NCI-H1417 (cell line): ENCODE measurements around the gene NXPE3.
A peak's percentile ranks its signal among the peaks of the same experiment; 100 is the strongest.

ENCODE experiments used
- DNase-seq, 3 experiments: peaks; one replicate each; lab custom pipeline; 2025; lab: John Stamatoyannopoulos, UW

Gene NXPE3

DNA sequence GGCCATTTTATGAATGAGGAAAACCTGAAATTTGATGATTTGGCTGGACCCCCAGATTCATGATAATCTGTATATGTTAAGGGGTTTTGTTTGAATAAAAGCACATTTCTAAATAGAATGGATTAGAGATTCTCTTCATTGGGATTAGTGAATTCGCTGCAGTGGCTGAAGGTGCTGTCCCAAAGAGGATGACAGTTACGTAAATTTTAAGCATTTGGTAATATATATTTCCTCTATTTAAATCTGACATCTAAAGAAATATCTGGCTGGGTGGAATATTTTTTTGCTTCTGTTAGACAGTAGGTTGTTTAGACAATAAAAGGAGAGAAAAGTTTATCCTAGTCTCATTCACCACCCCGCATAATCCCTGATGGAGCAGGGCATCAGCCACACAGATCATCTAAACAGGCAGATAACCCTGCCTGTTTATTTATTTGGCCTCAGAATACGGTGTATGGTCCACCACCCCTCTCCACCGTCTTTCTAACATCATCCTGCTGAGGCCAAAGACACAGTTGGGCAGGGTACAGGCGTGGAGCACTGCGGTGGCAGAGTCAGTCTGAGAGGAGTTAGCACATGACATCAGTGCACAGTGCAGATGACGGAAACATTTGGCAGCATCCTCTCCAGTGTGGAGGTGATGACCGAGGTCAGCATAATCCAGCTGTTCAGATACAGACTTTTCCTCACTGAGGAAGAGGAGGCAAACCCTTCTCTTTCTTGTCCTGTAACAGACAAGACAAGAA, 49.9 kb downstream of the NXPE3 start:
- DNase-seq = no peak

DNA sequence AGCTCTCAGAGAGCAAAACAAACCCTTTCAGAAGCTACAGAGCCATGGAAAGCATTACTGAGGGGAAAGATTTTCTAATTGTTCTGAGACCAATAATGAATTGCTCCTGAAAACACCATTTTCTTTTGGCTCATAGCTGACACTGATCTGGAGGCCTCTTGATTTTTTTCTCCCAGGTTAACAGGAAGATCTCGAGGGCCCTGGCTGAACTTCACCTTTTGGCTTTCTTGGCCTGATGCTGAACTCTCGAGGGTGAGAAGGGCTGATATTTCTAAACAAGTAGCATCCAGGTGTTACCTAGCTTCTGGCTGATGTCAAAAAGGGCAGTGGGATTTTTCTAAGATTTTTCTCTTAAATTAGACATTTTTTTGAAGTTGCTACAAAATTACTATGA, 50.4 kb downstream of the NXPE3 start:
- DNase-seq = no peak

DNA sequence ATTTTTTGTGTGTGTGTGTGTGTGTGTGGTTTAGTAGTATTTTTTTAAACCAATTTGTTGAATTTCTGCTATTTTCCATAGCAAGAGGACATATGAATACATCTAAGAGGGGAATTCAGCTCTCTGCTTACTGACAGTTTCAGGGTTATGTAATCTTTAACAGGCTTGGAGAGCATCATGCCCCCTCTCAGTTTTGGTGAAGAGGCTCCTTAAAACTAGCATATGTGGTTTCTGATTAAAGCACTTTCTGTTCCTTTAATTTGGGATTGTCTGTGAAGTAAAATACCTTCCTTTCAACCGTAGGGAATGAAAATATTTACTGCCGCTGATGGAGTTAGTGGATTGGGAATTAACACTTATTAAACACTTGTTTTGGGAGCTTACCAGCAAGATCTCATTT, 50.9 kb downstream of the NXPE3 start:
- no peak for DNase-seq

DNA sequence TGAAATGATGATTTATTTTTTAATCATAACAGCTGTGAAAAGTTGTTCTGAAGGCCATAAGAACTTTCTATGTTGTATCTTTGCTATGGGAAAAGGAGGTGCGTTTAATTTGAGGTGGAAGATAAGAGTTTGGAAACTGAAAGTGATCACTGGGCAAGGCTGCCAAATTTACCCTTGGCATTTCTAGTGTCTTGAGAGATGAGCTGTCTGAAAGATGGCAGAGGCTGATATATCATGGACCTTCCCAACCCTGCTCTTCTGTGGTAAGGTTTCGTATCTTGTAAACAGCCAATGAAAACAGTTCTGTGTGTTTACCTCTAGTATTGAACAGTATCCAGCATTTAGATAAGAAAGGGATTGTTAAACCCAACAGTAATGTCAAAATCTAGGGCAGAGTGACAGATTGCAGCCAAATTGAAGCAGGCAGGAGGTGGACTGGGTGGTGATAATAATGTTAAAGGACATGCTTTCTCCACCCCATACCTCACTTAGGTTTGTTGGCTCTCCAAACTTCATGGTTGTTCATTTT, 54.5 kb downstream of the NXPE3 start:
- DNase-seq = no peak

DNA sequence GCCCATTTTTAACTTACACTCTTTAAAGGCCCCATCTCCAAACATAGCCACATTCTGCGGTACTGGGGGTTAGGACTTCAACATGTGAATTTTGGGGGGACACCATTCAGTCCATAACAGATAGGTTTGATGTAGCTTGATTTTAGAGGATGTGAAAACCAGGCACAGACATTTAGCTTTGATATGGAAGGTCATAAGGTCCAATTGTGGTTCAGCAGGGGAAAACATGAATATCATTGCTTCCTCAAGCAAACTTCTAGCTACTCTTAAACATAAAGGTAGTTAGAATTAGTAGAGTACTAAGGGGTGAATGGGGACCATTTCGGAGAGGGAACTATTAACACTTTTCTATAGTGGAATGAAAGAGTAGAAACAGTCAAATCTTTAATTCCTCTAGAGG, 56.7 kb downstream of the NXPE3 start:
- no peak for DNase-seq

DNA sequence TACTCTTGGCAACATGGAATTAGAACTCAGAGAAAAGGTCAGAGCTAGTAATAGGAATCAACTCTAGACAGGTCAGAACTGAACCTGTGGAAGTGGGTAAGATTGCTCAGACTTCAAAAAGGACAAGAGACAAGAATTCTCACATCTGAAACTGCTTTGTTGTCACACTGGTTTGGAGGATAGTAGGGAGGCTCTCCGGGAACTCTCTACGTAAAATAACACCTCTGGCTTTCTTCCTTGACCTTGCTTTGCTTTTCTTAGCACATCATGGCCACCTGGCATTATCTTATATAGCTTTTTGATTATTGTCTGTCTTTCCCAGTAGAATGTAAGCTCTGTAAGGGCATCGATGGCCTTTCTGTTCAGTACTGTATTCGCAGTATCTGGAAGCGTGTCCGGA, 57.1 kb downstream of the NXPE3 start:
- no peak for DNase-seq

DNA sequence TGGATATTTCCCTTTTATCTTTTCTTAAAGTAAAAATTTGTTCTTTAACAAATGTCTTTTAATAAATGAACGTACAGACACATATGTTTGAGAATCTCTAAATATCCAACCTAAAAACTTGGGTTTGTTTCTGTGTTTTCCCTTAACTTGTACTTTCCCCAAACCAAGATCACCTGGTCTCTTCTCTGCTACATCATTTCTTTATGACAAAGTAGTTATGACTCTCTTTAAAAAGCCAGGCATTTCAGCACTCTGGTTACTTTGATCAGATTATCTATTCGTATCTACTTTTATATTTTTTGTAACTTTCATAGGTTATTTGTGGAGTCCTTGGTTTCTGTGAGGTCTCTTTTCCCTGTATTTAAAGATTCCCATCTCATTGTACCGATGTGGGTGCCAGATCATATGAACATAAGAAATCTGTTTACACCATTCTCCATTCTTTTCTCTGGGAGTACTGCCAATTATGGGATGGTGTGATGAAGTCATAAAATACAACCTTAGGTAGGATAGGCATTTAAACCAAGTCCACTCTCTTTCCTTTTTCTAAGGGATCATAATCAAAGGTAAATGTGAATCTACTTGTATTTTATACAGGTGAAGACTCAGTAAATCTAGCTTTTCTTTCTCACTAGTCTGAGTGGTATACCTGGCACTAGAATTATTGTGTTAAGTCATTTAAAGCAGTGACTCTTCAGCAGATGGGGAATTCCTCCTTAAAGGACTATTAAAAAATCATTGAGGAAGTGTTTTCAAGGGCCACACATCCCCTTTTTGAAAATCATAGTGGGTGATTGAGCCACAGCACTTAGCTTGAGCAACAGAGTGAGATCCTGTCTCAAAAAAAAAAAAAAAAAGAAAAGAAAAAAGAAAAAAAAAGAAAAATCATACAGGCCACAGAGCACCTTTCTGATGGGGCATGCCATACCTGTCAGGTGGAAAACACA, 57.9 kb downstream of the NXPE3 start:
- peak in 1 of 3 experiments; percentile 4 for DNase-seq

DNA sequence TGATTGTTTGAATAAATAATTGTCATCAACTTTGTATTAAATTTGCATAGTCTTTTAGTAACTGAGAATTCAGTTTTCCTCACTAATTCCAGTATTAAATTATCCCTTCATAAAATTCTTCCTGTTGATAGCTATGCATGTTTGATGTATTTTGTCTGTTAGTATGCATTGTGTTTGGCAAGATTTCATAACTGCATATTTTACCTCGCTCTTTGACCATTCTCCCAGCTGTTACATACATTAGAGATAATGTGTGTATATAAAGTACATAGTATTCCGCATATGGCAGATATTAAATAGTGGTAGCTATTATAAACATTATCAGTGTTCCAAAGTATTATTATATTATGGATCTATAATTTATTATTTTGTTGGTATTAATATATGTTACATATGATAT, 59.7 kb downstream of the NXPE3 start:
- DNase-seq = no peak

DNA sequence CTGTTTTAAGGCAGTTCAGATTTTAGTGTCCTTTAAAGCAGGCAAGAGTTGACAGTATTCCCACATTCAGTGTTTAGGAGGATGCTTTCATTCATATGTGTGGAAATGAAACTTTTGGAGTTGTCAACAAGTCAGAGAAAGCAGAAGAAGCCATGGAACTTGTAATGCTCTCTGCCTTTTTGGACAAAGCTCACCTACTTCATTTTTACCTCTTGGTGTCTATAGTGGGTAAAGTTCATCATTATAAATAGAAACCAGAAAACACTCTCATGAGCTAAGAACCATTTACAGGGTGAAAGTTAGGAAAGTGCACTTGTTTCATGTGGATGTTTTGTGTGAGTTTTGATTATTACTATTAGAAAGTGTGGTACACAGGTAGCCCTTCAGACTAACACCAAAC, 61.1 kb downstream of the NXPE3 start:
- DNase-seq = no peak

DNA sequence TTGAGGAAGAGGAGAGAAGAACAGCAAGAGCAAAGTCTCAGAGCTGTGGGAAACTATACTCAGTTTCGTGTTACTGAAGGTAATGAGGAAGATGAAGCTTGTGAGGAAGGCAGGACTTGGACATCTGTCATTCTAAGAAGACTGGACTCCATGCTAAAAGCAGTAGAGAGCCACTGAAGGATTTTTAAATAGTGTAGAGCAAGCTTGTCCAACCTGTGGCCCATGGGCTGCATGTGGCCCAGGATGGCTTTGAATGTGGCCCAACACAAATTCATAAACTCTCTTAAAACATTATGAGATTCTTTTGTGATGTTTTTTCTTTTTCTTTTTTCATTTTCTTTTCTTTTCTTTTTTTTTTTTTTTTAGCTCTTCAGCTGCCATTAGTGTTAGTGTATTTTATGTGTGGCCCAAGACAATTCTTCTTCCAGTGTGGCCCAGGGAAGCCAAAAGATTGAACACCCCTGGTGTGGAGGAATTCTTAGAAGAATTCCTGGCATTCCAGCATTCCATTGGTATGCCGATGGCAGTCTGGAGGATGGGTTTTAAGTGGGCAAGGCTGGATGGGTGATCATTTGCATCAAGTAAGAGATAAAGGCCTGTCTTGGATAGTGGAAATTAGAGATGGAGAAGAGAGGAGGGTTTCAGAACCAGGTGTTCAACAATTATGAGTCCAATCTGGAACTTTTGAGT, 63.4 kb downstream of the NXPE3 start:
- no peak for DNase-seq

DNA sequence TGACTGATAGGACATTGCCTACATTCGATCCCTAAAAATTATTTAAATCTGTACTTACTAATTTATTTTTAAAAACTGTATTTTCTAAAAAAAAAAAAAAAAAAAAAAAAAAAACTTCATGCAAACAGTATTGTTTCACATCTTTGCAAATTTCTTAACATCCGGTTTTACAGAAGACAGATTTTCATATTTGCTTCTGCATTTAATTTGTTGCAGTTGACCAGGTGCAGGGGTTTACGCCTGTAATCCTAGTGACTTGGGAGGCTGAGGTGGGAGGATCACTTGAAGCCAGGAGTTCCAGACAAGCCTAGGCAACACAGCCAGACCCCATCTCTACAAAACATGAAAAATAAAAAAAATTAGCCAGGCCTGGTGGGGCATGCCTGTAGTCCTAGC, 63.9 kb downstream of the NXPE3 start:
- DNase-seq = no peak

DNA sequence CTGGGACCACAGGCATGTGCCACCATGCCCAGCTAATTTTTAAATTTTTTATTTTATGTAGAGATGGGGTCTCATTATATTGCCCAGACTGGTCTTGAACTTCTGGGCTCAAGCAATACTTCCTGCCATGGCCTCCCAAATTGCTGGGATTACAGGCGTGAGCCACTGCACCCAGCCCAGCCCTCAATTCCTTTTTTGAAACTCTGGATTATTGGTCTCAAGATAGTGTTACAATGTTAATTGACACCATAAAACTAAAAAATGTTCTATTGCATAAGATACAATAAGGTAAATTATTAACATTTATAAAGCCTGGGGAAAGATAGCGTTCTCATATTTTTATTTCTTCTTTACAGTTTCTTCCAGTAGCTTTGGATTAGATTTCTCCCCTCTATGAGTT, 66.4 kb downstream of the NXPE3 start:
- DNase-seq = no peak

DNA sequence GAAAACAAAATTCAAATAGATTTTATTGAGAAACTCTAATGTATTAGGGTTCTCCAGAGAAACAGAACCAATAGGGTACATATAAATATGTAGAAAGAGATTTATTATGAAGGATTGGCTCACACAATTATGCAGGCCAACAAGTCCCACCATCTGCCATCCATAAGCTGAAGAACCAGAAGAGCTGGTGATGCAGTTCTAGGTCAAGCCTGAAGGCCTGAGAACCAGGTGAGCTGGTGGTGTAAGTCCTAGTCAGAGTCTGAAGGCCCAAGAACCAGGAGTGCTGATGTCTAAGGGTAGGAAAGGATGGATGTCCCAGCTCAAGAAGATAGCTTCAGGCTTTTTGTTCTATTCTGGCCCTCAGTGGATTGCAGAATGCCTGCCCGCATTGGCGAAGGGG, 67.7 kb downstream of the NXPE3 start:
- no peak for DNase-seq

- DNase-seq = no peak
These were observed 68.3 kb downstream of the NXPE3 start for GRCh38 chr3:101847328-101847727.

- DNase-seq = no peak
These were observed 69.3 kb downstream of the NXPE3 start for GRCh38 chr3:101848326-101848725.

- DNase-seq = peak in 2 of 3 experiments; percentile 88 to 91
These were observed 70.0 kb downstream of the NXPE3 start, which contains the start of gene NFKBIZ for GRCh38 chr3:101848754-101849713. Gene NFKBIZ, plus strand, starts transcription at chr3:101849514. Its CDS starts 115 bp downstream, at chr3:101849629.

GRCh38 chr3:101849714-101850245, 70.8 kb downstream of the NXPE3 start:
- peak in 2 of 3 experiments; percentile 82 to 89 for DNase-seq

GRCh38 chr3:101850246-101851051, 71.4 kb downstream of the NXPE3 start:
- peak in 2 of 3 experiments; percentile 35 to 62 for DNase-seq

DNA sequence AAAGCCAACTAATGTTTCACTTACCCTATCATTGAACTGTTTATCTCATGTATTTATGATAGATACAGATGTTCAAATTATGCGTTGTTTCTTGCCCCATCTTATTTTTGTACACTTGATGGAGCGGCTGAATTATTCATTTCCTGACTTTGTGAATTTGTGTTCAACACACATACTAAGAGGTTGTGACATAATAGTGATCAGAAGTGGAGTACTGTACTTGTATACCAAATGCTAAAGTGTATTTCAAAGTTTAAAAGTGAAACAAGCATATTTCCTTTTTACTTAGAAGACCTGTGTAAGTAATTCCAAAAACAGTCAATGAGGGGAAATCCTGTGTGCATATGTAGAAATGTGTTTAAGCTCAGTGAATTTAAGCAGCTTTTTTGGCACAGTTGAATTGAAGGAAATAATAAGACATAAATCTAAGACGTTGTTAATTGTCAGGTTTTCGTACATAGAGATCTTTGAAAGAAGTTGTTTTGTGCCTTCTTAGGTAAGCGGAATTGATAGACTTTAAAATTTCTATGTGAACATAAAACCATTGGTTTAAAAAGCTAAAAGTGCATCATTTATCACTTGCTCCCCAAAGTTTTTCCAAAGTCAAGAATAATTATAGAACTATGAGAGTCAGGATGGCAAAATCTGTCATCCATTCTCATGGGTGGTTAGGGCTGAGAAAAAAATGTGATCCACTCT, 72.2 kb downstream of the NXPE3 start:
- no peak for DNase-seq
